Parathyroid adenoma (tissue), 2 donors: ENCODE data around the gene IL27RA.
A peak's percentile ranks its signal among the peaks of the same experiment; 100 is the strongest.
"Not testable (repeated sequence)": the region's sequence is repeated elsewhere in the genome, so short reads cannot be mapped to it uniquely, and the experiment has no call there.

Experiments used
- H2AFZ ChIP-seq: fragments of 300-600 bp; sonication (generic); one replicate; pipeline ENCODE4 v1.7.0; 2017; ENCODE audit warnings: antibody characterized with exemption, mild to moderate bottlenecking
- H3K27ac ChIP-seq: fragments of 300-600 bp; sonication (generic); one replicate; pipeline ENCODE4 v1.7.0; 2017
- H3K27me3 ChIP-seq: fragments of 300-600 bp; sonication (generic); one replicate; pipeline ENCODE4 v1.7.0; 2017; ENCODE audit warnings: low read length; ENCODE audit not compliant: control insufficient read depth, insufficient read depth
- H3K36me3 ChIP-seq: fragments of 300-600 bp; sonication (generic); one replicate; pipeline ENCODE4 v1.7.0; 2017; ENCODE audit warnings: low read length; ENCODE audit not compliant: control insufficient read depth, insufficient read depth
- H3K4me1 ChIP-seq: fragments of 300-600 bp; sonication (generic); one replicate; pipeline ENCODE4 v1.7.0; 2017; ENCODE audit warnings: control low read depth
- H3K4me2 ChIP-seq: fragments of 300-600 bp; sonication (generic); one replicate; pipeline ENCODE4 v1.7.0; 2017; ENCODE audit warnings: low read length
- H3K4me3 ChIP-seq: fragments of 300-600 bp; sonication (generic); one replicate; pipeline ENCODE4 v1.7.0; 2017; ENCODE audit warnings: low read depth, low read length
- H3K79me2 ChIP-seq: fragments of 300-600 bp; sonication (generic); one replicate; pipeline ENCODE4 v1.7.0; 2017; ENCODE audit warnings: control low read depth
- H3K9ac ChIP-seq: fragments of 300-600 bp; sonication (generic); one replicate; pipeline ENCODE4 v1.7.0; 2017; ENCODE audit warnings: mild to moderate bottlenecking
- H3K9me3 ChIP-seq: fragments of 300-600 bp; sonication (generic); one replicate; pipeline ENCODE4 v1.7.0; 2017; ENCODE audit warnings: low read length; ENCODE audit not compliant: control insufficient read depth
- TF ChIP-seq, protein P1 (sequence below): fragments of 300-600 bp; sonication (generic); IDR thresholded peaks from one replicate; pipeline ENCODE4 v1.7.0; 2017; ENCODE audit warnings: antibody characterized with exemption, mild to moderate bottlenecking
- donor health status: primary hyperparathyroidism.

The IL27RA gene

GRCh38 chr19:14028901-14029300, 2.7 kb upstream of the IL27RA start:
- Histone ChIP-seq H3K4me1 (no peaks in the 10 kb centered on the region), H3K27ac (no peak overlapping the region), H3K4me2 (no peak overlapping the region), H3K9me3 (no peaks in the 10 kb centered on the region), H3K36me3 (no peaks in the 10 kb centered on the region), H3K79me2 (no peaks in the 10 kb centered on the region), H2AFZ (peak overlapping the region; percentile 5), H3K27me3 (no peaks in the 10 kb centered on the region), H3K9ac (no peak overlapping the region), H3K4me3 (no peak overlapping the region)
- TF ChIP-seq, protein P1, sequence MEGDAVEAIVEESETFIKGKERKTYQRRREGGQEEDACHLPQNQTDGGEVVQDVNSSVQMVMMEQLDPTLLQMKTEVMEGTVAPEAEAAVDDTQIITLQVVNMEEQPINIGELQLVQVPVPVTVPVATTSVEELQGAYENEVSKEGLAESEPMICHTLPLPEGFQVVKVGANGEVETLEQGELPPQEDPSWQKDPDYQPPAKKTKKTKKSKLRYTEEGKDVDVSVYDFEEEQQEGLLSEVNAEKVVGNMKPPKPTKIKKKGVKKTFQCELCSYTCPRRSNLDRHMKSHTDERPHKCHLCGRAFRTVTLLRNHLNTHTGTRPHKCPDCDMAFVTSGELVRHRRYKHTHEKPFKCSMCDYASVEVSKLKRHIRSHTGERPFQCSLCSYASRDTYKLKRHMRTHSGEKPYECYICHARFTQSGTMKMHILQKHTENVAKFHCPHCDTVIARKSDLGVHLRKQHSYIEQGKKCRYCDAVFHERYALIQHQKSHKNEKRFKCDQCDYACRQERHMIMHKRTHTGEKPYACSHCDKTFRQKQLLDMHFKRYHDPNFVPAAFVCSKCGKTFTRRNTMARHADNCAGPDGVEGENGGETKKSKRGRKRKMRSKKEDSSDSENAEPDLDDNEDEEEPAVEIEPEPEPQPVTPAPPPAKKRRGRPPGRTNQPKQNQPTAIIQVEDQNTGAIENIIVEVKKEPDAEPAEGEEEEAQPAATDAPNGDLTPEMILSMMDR = no peak

GRCh38 chr19:14030997-14031718, 404 bp upstream of the IL27RA start:
- TF ChIP-seq, protein P1 = no peak
- Histone ChIP-seq H3K4me2 (peak overlapping the region; percentile 93), H3K36me3 (no peaks in the 10 kb centered on the region), H3K9ac (peak overlapping the region; percentile 25), H3K27ac (peak overlapping the region; percentile 34), H2AFZ (peak overlapping the region; percentile 84), H3K27me3 (no peaks in the 10 kb centered on the region), H3K4me3 (peak overlapping the region; percentile 61), H3K9me3 (no peaks in the 10 kb centered on the region), H3K4me1 (no peaks in the 10 kb centered on the region), H3K79me2 (no peaks in the 10 kb centered on the region)

DNA sequence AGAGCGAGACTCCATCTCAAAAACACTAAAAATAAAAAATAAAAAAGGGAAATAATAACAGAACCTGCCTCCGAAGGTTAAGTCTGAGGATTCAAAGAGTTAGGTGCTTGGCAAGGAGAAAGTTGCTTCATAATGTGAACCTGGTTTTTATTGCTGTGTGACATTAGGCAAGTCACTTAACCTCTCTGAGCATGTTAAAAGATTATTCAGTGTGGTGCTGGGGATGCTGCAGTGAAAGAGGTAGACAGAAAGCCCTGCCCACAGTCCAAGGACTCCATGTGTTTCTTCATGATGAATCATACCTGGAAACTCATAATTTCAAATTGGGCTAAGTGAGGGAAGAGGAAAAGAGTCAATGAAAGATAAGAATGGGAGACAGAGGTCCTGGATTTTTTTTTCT, 2.4 kb downstream of the IL27RA start:
- no peaks in the 10 kb centered on the region for H3K36me3 ChIP-seq
- H3K9me3 ChIP-seq = no peaks in the 10 kb centered on the region
- H3K27ac ChIP-seq = no peak overlapping the region
- H2AFZ ChIP-seq = no peak overlapping the region
- H3K4me2 ChIP-seq = no peak overlapping the region
- no peak overlapping the region for H3K4me3 ChIP-seq
- H3K27me3 ChIP-seq = no peaks in the 10 kb centered on the region
- TF ChIP-seq, protein P1 = no peak
- H3K9ac ChIP-seq = no peak overlapping the region
- H3K79me2 ChIP-seq = no peaks in the 10 kb centered on the region
- H3K4me1 ChIP-seq = no peaks in the 10 kb centered on the region

DNA sequence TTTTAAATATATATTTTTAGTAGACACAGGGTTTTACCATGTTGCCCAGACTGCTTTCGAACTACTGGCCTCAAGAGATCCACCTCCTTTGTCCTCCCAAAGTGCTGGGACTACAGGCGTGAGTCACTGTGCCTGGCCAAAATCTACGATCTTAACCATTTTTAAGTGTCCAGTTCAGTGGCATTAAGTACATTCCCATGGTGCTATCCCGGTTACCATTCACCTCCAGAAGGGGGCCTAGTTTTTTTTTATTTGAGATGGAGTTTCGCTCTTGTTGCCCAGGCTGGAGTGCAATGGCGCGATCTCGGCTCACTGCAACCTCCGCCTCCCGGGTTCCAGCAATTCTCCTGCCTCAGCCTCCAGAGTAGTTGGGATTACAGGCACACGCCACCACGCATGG, 3.6 kb downstream of the IL27RA start:
- H3K4me2 ChIP-seq, H3K4me3 ChIP-seq, H2AFZ ChIP-seq, H3K9me3 ChIP-seq, H3K79me2 ChIP-seq, H3K9ac ChIP-seq, H3K4me1 ChIP-seq, H3K36me3 ChIP-seq, H3K27me3 ChIP-seq, H3K27ac ChIP-seq: not testable (repeated sequence)

DNA sequence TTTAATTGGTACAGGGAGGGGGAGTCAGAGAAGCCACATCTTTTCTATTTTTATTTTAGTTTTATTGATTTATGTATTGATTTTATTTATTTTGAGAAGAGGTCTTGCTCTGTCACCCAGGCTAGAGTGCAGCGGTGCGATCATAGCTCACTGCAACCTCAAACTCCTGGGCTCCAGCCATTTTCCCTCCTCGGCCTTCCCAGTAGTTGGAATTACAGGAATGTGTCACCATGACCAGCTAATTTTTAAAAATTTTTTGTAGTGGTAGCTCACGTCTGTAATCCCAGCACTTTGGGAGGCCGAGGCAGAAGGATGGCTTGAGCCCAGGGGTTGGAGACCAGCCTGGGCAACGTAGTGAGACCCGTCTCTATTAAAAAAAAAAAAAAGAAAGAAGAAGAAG, 4.1 kb downstream of the IL27RA start:
- H2AFZ ChIP-seq = no peak overlapping the region
- no peaks in the 10 kb centered on the region for H3K36me3 ChIP-seq
- H3K4me1 ChIP-seq = no peaks in the 10 kb centered on the region
- TF ChIP-seq, protein P1 = no peak
- no peaks in the 10 kb centered on the region for H3K9me3 ChIP-seq
- no peak overlapping the region for H3K9ac ChIP-seq
- no peaks in the 10 kb centered on the region for H3K79me2 ChIP-seq
- no peak overlapping the region for H3K4me2 ChIP-seq
- no peak overlapping the region for H3K4me3 ChIP-seq
- no peak overlapping the region for H3K27ac ChIP-seq
- no peaks in the 10 kb centered on the region for H3K27me3 ChIP-seq
